Type B pancreatic cell (in vitro differentiated cells): ENCODE measurements around the gene MRPL53. TPM values are rescaled to one million over a fixed set of nuclear protein-coding genes. Genes with fewer than 3 reads are reported as not detected.

Experiments
- DNase-seq: peaks from one replicate; pipeline ENCODE4 v3.0.0; 2021; ENCODE audit warnings: mixed read lengths; ENCODE audit not compliant: unreplicated experiment; ENCODE audit errors: extremely low spot score
- H3K27ac Mint-ChIP-seq: 2 replicates; pipeline ENCODE4 v1.8.0; 2021; ENCODE audit warnings: mild to moderate bottlenecking, mixed read lengths
- H3K27me3 Mint-ChIP-seq: 2 replicates; pipeline ENCODE4 v1.8.0; 2021; ENCODE audit warnings: mixed read lengths
- H3K36me3 Mint-ChIP-seq: 2 replicates; pipeline ENCODE4 v1.8.0; 2021; ENCODE audit warnings: mixed read lengths
- H3K4me1 Mint-ChIP-seq: one replicate; pipeline ENCODE4 v1.8.0; 2021; ENCODE audit warnings: mixed read lengths; ENCODE audit not compliant: unreplicated experiment
- H3K4me3 Mint-ChIP-seq: 2 replicates; pipeline ENCODE4 v1.8.0; 2021; ENCODE audit warnings: mild to moderate bottlenecking, mixed read lengths
- H3K9me3 Mint-ChIP-seq: 2 replicates; pipeline ENCODE4 v1.8.0; 2021; ENCODE audit warnings: mixed read lengths
- CTCF ChIP-seq: fragments of 200-600 bp; sonication (generic); conservative IDR thresholded peaks from 2 replicates; pipeline ENCODE4 v1.5.0; 2021; ENCODE audit warnings: antibody characterized with exemption, mild to moderate bottlenecking
- total RNA-seq: library from RNA; stranded (reverse); gene quantifications from 2 replicates; pipeline ENCODE4 v1.2.1, GENCODE V29; 2021; ENCODE audit warnings: low replicate concordance

The MRPL53 gene
- total RNA-seq, 1 donor from 2014 or later = 76.1 TPM

- peaks cover 48% of the 10 kb centered on the region for H3K4me1 Mint-ChIP-seq
- TF ChIP-seq CTCF = no peak
- no peak for DNase-seq
- H3K27ac Mint-ChIP-seq = peak overlapping the region; percentile 73
- H3K9me3 Mint-ChIP-seq = no peaks in the 10 kb centered on the region
- peak overlapping the region; percentile 86 for H3K4me3 Mint-ChIP-seq
- peaks cover 22% of the 10 kb centered on the region for H3K36me3 Mint-ChIP-seq
- H3K27me3 Mint-ChIP-seq = peaks cover 76% of the 10 kb centered on the region
Measured at GRCh38 chr2:74503506-74504475, 31.3 kb upstream of the MRPL53 start.

- peaks cover 22% of the 10 kb centered on the region for H3K36me3 Mint-ChIP-seq
- H3K4me1 Mint-ChIP-seq = peaks cover 46% of the 10 kb centered on the region
- TF ChIP-seq CTCF = no peak
- H3K27me3 Mint-ChIP-seq = peaks cover 76% of the 10 kb centered on the region
- peak overlapping the region; percentile 73 for H3K27ac Mint-ChIP-seq
- H3K9me3 Mint-ChIP-seq = no peaks in the 10 kb centered on the region
- peak overlapping the region; percentile 86 for H3K4me3 Mint-ChIP-seq
- DNase-seq = no peak
Measured at GRCh38 chr2:74502720-74503505, 30.4 kb upstream of the MRPL53 start.

GRCh38 chr2:74502147-74502719, 29.8 kb upstream of the MRPL53 start:
- Mint-ChIP-seq H3K4me3 (peak overlapping the region; percentile 86), H3K9me3 (no peaks in the 10 kb centered on the region), H3K27me3 (peaks cover 83% of the 10 kb centered on the region), H3K4me1 (peaks cover 46% of the 10 kb centered on the region), H3K27ac (peak overlapping the region; percentile 54), H3K36me3 (peaks cover 22% of the 10 kb centered on the region)
- DNase-seq = no peak
- TF ChIP-seq CTCF = no peak

- Mint-ChIP-seq H3K4me1 (peaks cover 41% of the 10 kb centered on the region), H3K27ac (peak overlapping the region; percentile 54), H3K27me3 (peaks cover 87% of the 10 kb centered on the region)
Measured at GRCh38 chr2:74501335-74502071, 29.0 kb upstream of the MRPL53 start.

More at GRCh38 chr2:74501335-74502071, 29.0 kb upstream of the MRPL53 start:
- TF ChIP-seq CTCF = no peak
- Mint-ChIP-seq H3K9me3 (no peaks in the 10 kb centered on the region), H3K36me3 (peaks cover 18% of the 10 kb centered on the region), H3K4me3 (peak overlapping the region; percentile 86)
- DNase-seq = no peak
